GM23338 (cell line): ENCODE data around the gene OR4D2.

ENCODE experiments used
- CTCF ChIP-seq, 2 experiments: fragments of 200-600 bp in 1 of 2; sonication (generic) in 1 of 2; conservative IDR thresholded peaks; 2 replicates each; pipeline versions ENCODE4 v1.5.1 to v1.6.1; 2016 to 2017; ENCODE audit warnings: antibody characterized with exemption in 2 of 2, low read depth in 2 of 2, mild to moderate bottlenecking in 2 of 2, moderate library complexity in 1 of 2
- EZH2 ChIP-seq: fragments of 200-600 bp; sonication (generic); IDR thresholded peaks from one replicate; pipeline ENCODE4 v1.8.0; 2017; ENCODE audit warnings: antibody characterized with exemption, mild to moderate bottlenecking, low read depth; ENCODE audit not compliant: unreplicated experiment
- POLR2AphosphoS5 ChIP-seq: IDR thresholded peaks from 2 replicates; pipeline ENCODE4 v1.6.1; 2016; ENCODE audit warnings: antibody characterized with exemption, low read depth

DNA sequence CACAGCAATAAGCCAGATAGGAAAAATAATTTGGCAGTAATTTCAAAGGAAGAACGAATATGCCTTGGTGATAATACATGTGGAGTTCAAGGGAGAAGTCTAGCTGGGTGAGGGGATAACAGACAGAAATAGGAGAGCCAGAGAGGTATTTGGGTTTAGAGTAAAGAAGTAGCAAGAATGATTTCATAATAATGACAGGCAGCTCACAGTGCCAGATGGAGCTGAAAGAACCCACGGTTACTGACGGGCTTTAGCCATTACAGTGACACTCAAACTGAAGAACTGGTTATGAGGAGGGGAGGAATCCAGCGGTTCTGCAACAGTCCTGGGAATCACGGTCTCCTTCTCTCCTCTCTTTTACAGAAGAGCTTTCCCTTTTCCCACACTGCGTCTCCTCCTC, 16.4 kb upstream of the OR4D2 start:
- no peak for TF ChIP-seq POLR2AphosphoS5
- TF ChIP-seq CTCF (conservative IDR thresholded peaks at IDR 0.05; ENCODE audit: low read depth in 2 of 2), result no peak
- TF ChIP-seq EZH2, result no peak
